Trophoblast cell (in vitro differentiated cells and primary cell): ENCODE data around the gene AGBL1.
A peak's percentile ranks its signal among the peaks of the same experiment; 100 is the strongest.

Source experiments
- DNase-seq, 2 donors: peaks; one replicate each; pipeline ENCODE4 v3.0.0-alpha.2; 2016
- H2AFZ ChIP-seq: 2 replicates; pipeline ENCODE4 v1.6.1; 2013; ENCODE audit warnings: low read length, moderate library complexity, mild to moderate bottlenecking; ENCODE audit not compliant: insufficient read depth, poor library complexity
- H2AK5ac ChIP-seq: 2 replicates; pipeline ENCODE4 v1.6.1; 2013; ENCODE audit warnings: mild to moderate bottlenecking, low read length
- H2BK120ac ChIP-seq: 2 replicates; pipeline ENCODE4 v1.6.1; 2013; ENCODE audit warnings: low read length, mild to moderate bottlenecking, moderate library complexity; ENCODE audit not compliant: insufficient read depth, poor library complexity
- H2BK12ac ChIP-seq: 2 replicates; pipeline ENCODE4 v1.6.1; 2013; ENCODE audit warnings: mild to moderate bottlenecking, low read length, moderate library complexity
- H2BK5ac ChIP-seq: 2 replicates; pipeline ENCODE4 v1.6.1; 2013; ENCODE audit warnings: low read length, low read depth, moderate library complexity, mild to moderate bottlenecking; ENCODE audit not compliant: poor library complexity
- H3K14ac ChIP-seq: 2 replicates; pipeline ENCODE4 v1.6.1; 2013; ENCODE audit warnings: mild to moderate bottlenecking, low read length
- H3K18ac ChIP-seq: 2 replicates; pipeline ENCODE4 v1.6.1; 2013; ENCODE audit warnings: mild to moderate bottlenecking, low read length
- H3K23ac ChIP-seq: 2 replicates; pipeline ENCODE4 v1.6.1; 2013; ENCODE audit warnings: low read length
- H3K27ac ChIP-seq: 2 replicates; pipeline ENCODE4 v1.5.1; 2013; ENCODE audit warnings: low read depth, mild to moderate bottlenecking, inconsistent platforms, low read length, moderate library complexity
- H3K27me3 ChIP-seq: 2 replicates; pipeline ENCODE4 v1.6.1; 2013; ENCODE audit warnings: inconsistent platforms, mild to moderate bottlenecking, low read length, moderate library complexity; ENCODE audit not compliant: insufficient read depth
- H3K36me3 ChIP-seq, 2 experiments: 1 replicate in 1 of 2; 2 replicates in 1 of 2; pipeline ENCODE4 v1.6.1; 2013; ENCODE audit warnings: low read length in 2 of 2, mild to moderate bottlenecking in 2 of 2, moderate library complexity in 1 of 2; ENCODE audit not compliant: insufficient read depth in 2 of 2, control insufficient read depth in 1 of 2
- H3K4ac ChIP-seq: 2 replicates; pipeline ENCODE4 v1.6.1; 2013; ENCODE audit warnings: low read depth, mild to moderate bottlenecking, low read length, moderate library complexity
- H3K4me1 ChIP-seq, 2 experiments: 1 replicate in 1 of 2; 2 replicates in 1 of 2; pipeline ENCODE4 v1.6.1; 2013; ENCODE audit warnings: low read length in 2 of 2, mild to moderate bottlenecking in 2 of 2, moderate library complexity in 1 of 2; ENCODE audit not compliant: insufficient read depth in 2 of 2, control insufficient read depth in 1 of 2
- H3K4me2 ChIP-seq: 2 replicates; pipeline ENCODE4 v1.6.1; 2013; ENCODE audit warnings: inconsistent platforms, mild to moderate bottlenecking, low read length, moderate library complexity
- H3K4me3 ChIP-seq: 2 replicates; pipeline ENCODE4 v1.5.1; 2013; ENCODE audit warnings: mild to moderate bottlenecking, low read depth, low read length, inconsistent platforms
- H3K79me1 ChIP-seq: one replicate; pipeline ENCODE4 v1.6.1; 2013; ENCODE audit warnings: low read length
- H3K79me2 ChIP-seq: 2 replicates; pipeline ENCODE4 v1.6.1; 2013; ENCODE audit warnings: low read length, mild to moderate bottlenecking; ENCODE audit not compliant: control insufficient read depth, insufficient read depth, poor library complexity
- H3K9ac ChIP-seq: 2 replicates; pipeline ENCODE4 v1.6.1; 2013; ENCODE audit warnings: mild to moderate bottlenecking, low read length
- H3K9me3 ChIP-seq: 2 replicates; pipeline ENCODE4 v1.6.1; 2013; ENCODE audit warnings: low read depth, mild to moderate bottlenecking, control low read depth, inconsistent platforms, low read length; ENCODE audit not compliant: insufficient read depth
- H4K12ac ChIP-seq: 2 replicates; pipeline ENCODE4 v1.6.1; 2013; ENCODE audit warnings: low read depth, mild to moderate bottlenecking, low read length, moderate library complexity
- H4K8ac ChIP-seq: 2 replicates; pipeline ENCODE4 v1.6.1; 2013; ENCODE audit warnings: low read depth, mild to moderate bottlenecking, low read length, moderate library complexity
- H4K91ac ChIP-seq: one replicate; pipeline ENCODE4 v1.6.1; 2013; ENCODE audit warnings: low read depth, mild to moderate bottlenecking, low read length, moderate library complexity
- WGBS: extraction: QIAGEN DNeasy Blood & Tissue Kit; methylation state at CpG from one replicate; pipeline ENCODE4 v1.1.7; 2013; ENCODE audit warnings: missing lambda C conversion rate; ENCODE audit not compliant: insufficient read length, insufficient coverage; ENCODE audit errors: extremely low coverage; 5-methylcytosine and 5-hydroxymethylcytosine counted together

AGBL1 gene

GRCh38 chr15:86164232-86164898 lies 84.7 kb downstream of the AGBL1 start:
- Histone ChIP-seq H2BK120ac (no peak overlapping the region), H3K9ac (no peak overlapping the region), H4K91ac (no peak overlapping the region), H3K4ac (no peak overlapping the region), H3K18ac (no peak overlapping the region), H3K27ac (peak overlapping the region; percentile 30), H3K4me3 (no peak overlapping the region), H2AFZ (no peak overlapping the region), H3K27me3 (no peaks in the 10 kb centered on the region), H3K36me3 (no peaks in the 10 kb centered on the region), H3K23ac (no peak overlapping the region), H4K12ac (no peak overlapping the region), H2BK5ac (no peak overlapping the region), H3K4me2 (no peak overlapping the region), H3K79me1 (no peaks in the 10 kb centered on the region), H2AK5ac (no peak overlapping the region), H4K8ac (no peak overlapping the region), H3K4me1 (peaks cover 5 to 17% of the 10 kb centered on the region in 2 experiments), H2BK12ac (peak overlapping the region; percentile 27), H3K79me2 (no peaks in the 10 kb centered on the region), H3K14ac (no peak overlapping the region), H3K9me3 (no peaks in the 10 kb centered on the region)
- DNase-seq = peak in 1 of 2 donors; percentile 1
- no CpG with 5 or more reads among the region's 8 CpGs for WGBS

- Histone ChIP-seq H3K36me3 (no peaks in the 10 kb centered on the region), H3K4me2 (peak overlapping the region; percentile 8), H2BK5ac (no peak overlapping the region), H3K4ac (no peak overlapping the region), H3K27me3 (no peaks in the 10 kb centered on the region), H3K14ac (no peak overlapping the region), H4K12ac (no peak overlapping the region), H3K23ac (no peak overlapping the region), H2BK12ac (no peak overlapping the region), H2BK120ac (no peak overlapping the region), H3K79me2 (no peaks in the 10 kb centered on the region), H4K8ac (no peak overlapping the region), H3K18ac (no peak overlapping the region), H2AK5ac (no peak overlapping the region), H3K9me3 (no peaks in the 10 kb centered on the region), H3K79me1 (no peaks in the 10 kb centered on the region), H3K9ac (no peak overlapping the region), H3K4me3 (no peak overlapping the region), H2AFZ (no peak overlapping the region), H4K91ac (no peak overlapping the region), H3K4me1 (peaks cover 5 to 17% of the 10 kb centered on the region in 2 experiments), H3K27ac (peak overlapping the region; percentile 26)
- DNase-seq = no peak
- WGBS = no CpG with 5 or more reads among the region's 5 CpGs
Observed at GRCh38 chr15:86165265-86166211, 85.9 kb downstream of the AGBL1 start.

- H3K36me3 ChIP-seq = no peaks in the 10 kb centered on the region
- no peak overlapping the region for H3K9ac ChIP-seq
- H3K4me1 ChIP-seq = peaks cover 5 to 17% of the 10 kb centered on the region in 2 experiments
- no peak overlapping the region for H3K27ac ChIP-seq
- H3K4me3 ChIP-seq = no peak overlapping the region
- H3K27me3 ChIP-seq = no peaks in the 10 kb centered on the region
- H3K23ac ChIP-seq = no peak overlapping the region
- no peak overlapping the region for H2BK120ac ChIP-seq
- no peak for DNase-seq
- H3K14ac ChIP-seq = no peak overlapping the region
- no peak overlapping the region for H4K8ac ChIP-seq
- H3K79me2 ChIP-seq = no peaks in the 10 kb centered on the region
- H3K79me1 ChIP-seq = no peaks in the 10 kb centered on the region
- H3K4me2 ChIP-seq = no peak overlapping the region
- H4K91ac ChIP-seq = no peak overlapping the region
- H2BK12ac ChIP-seq = no peak overlapping the region
- H3K4ac ChIP-seq = no peak overlapping the region
- H2AFZ ChIP-seq = no peak overlapping the region
- H2AK5ac ChIP-seq = no peak overlapping the region
- no peak overlapping the region for H4K12ac ChIP-seq
- no peak overlapping the region for H2BK5ac ChIP-seq
- no peak overlapping the region for H3K18ac ChIP-seq
- H3K9me3 ChIP-seq = no peaks in the 10 kb centered on the region
Observed at GRCh38 chr15:86167841-86168240, 88.2 kb downstream of the AGBL1 start.

- H3K4me2 ChIP-seq = no peak overlapping the region
- no peak overlapping the region for H3K27ac ChIP-seq
- H3K23ac ChIP-seq = no peak overlapping the region
- H2AK5ac ChIP-seq = no peak overlapping the region
- no peak overlapping the region for H2BK5ac ChIP-seq
- no peak overlapping the region for H3K4me3 ChIP-seq
- no peak overlapping the region for H4K12ac ChIP-seq
- no peak overlapping the region for H3K18ac ChIP-seq
- no peak for DNase-seq
- no peaks in the 10 kb centered on the region for H3K36me3 ChIP-seq
- H4K91ac ChIP-seq = no peak overlapping the region
- H2AFZ ChIP-seq = no peak overlapping the region
- no peak overlapping the region for H3K14ac ChIP-seq
- no peaks in the 10 kb centered on the region for H3K79me2 ChIP-seq
- H3K4ac ChIP-seq = no peak overlapping the region
- H3K9me3 ChIP-seq = no peaks in the 10 kb centered on the region
- H3K4me1 ChIP-seq = no peaks in the 10 kb centered on the region
- H3K9ac ChIP-seq = no peak overlapping the region
- H3K79me1 ChIP-seq = no peaks in the 10 kb centered on the region
- H2BK12ac ChIP-seq = no peak overlapping the region
- WGBS = no CpG with 5 or more reads among the region's 2 CpGs
- no peak overlapping the region for H4K8ac ChIP-seq
- no peaks in the 10 kb centered on the region for H3K27me3 ChIP-seq
- no peak overlapping the region for H2BK120ac ChIP-seq
Observed at GRCh38 chr15:86178845-86179244, 99.2 kb downstream of the AGBL1 start.
